ENCODE data around the gene DAAM1.

DAAM1 gene

GRCh38 chr14:59224341-59224740 lies 35.9 kb downstream of the DAAM1 start:
- H3K9me3 Mint-ChIP-seq: no peaks in the 10 kb centered on the region
- ATAC-seq (no peak), DNase-seq (ENCODE audit: low spot score in 2 of 2) (no peak)
- H3K36me3 Mint-ChIP-seq: no peaks in the 10 kb centered on the region
- no peak overlapping the region for H3K27ac Mint-ChIP-seq
- no peak overlapping the region for H3K4me3 Mint-ChIP-seq
- peaks cover 6% of the 10 kb centered on the region for H3K4me1 Mint-ChIP-seq

GRCh38 chr14:59225281-59225680 lies 36.8 kb downstream of the DAAM1 start:
- H3K36me3 Mint-ChIP-seq: no peaks in the 10 kb centered on the region
- H3K27ac Mint-ChIP-seq: no peak overlapping the region
- DNase-seq (ENCODE audit: low spot score in 2 of 2): no peak
- peaks cover 12% of the 10 kb centered on the region for H3K4me1 Mint-ChIP-seq
- ATAC-seq: no peak
- no peaks in the 10 kb centered on the region for H3K9me3 Mint-ChIP-seq
- no peak overlapping the region for H3K4me3 Mint-ChIP-seq

DNA sequence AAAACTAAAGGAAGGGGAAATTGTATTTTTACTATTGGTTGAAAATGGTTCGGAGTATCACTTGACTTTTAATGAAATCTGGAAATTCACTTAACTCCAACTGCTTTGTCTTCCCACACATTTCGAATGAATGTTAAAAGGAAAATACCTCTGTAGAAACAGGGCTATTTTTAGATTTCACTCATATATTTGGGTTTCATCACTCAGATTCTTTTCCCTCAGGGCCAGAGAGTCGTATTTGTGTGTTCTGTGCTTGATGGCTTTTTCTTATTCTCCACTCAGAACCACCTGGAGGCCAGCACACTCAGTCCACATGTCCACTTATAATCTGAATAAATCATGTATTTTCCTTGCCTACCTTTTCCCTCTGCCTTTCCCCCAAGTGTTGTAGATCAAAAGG lies 40.0 kb downstream of the DAAM1 start:
- Mint-ChIP-seq H3K9me3 (no peaks in the 10 kb centered on the region), H3K27ac (no peak overlapping the region), H3K4me1 (peaks cover 12% of the 10 kb centered on the region), H3K36me3 (no peaks in the 10 kb centered on the region), H3K4me3 (no peak overlapping the region)
- ATAC-seq (no peak), DNase-seq (ENCODE audit: low spot score in 2 of 2) (no peak)

GRCh38 chr14:59229653-59230406 lies 41.4 kb downstream of the DAAM1 start:
- ATAC-seq (no peak), DNase-seq (ENCODE audit: low spot score in 2 of 2) (no peak)
- Mint-ChIP-seq H3K36me3 (no peaks in the 10 kb centered on the region), H3K27ac (no peak overlapping the region), H3K4me1 (peaks cover 15% of the 10 kb centered on the region), H3K4me3 (no peak overlapping the region), H3K9me3 (no peaks in the 10 kb centered on the region)

- ATAC-seq: no peak
- no peak overlapping the region for H3K4me3 Mint-ChIP-seq
- no peak for DNase-seq (ENCODE audit: low spot score in 2 of 2)
- no peaks in the 10 kb centered on the region for H3K36me3 Mint-ChIP-seq
- peaks cover 13% of the 10 kb centered on the region for H3K4me1 Mint-ChIP-seq
- H3K9me3 Mint-ChIP-seq: no peaks in the 10 kb centered on the region
- no peak overlapping the region for H3K27ac Mint-ChIP-seq
Measured at GRCh38 chr14:59236195-59236594, 47.7 kb downstream of the DAAM1 start.

DNA sequence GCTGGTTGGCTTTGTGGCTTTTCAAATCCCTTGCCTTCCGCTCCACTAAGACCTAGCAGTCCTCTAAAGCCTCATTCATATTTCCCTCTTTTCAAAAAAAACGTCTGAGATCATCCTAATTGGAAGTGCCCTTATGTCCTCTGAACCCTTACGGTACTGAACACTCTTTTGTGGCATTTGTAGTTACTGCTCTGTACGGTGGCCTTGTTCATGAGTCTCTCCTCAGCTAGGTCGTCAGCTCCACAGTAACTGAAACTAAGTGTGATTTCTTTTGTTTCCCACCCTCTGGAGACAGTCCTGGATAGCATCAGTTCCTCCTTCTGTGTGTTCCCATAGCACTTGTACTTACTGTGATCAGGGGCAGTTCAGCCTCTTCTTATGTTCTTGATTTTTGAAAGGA lies 49.7 kb downstream of the DAAM1 start:
- H3K36me3 Mint-ChIP-seq: no peaks in the 10 kb centered on the region
- H3K4me1 Mint-ChIP-seq: peaks cover 13% of the 10 kb centered on the region
- no peaks in the 10 kb centered on the region for H3K9me3 Mint-ChIP-seq
- ATAC-seq: no peak
- H3K27ac Mint-ChIP-seq: no peak overlapping the region
- no peak overlapping the region for H3K4me3 Mint-ChIP-seq
- DNase-seq (ENCODE audit: low spot score in 2 of 2): no peak

GRCh38 chr14:59239022-59239421 lies 50.6 kb downstream of the DAAM1 start:
- Mint-ChIP-seq H3K27ac (no peak overlapping the region), H3K36me3 (no peaks in the 10 kb centered on the region), H3K4me1 (peaks cover 13% of the 10 kb centered on the region), H3K9me3 (no peaks in the 10 kb centered on the region), H3K4me3 (no peak overlapping the region)
- ATAC-seq: no peak
- DNase-seq (ENCODE audit: low spot score in 2 of 2): no peak

DNA sequence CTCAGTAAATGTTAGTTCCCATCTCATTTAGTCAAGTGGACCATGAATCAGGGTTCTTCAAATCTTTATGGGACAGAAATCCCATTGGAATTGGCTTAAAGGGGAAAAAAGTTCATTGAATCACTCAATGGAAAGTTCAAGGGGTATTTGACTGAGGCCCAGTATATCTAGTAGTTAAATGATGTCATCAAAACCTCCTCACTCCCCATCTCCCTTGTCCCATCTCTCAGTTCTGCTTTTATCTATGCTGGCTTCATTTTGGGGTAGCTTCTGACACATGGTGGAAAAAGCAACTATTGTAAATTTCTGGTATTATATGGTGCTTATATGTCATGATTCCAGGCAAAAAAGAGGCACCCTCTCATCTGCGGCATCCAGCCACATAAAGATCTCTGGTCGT lies 51.9 kb downstream of the DAAM1 start:
- no peak for DNase-seq (ENCODE audit: low spot score in 2 of 2)
- H3K36me3 Mint-ChIP-seq: no peaks in the 10 kb centered on the region
- H3K9me3 Mint-ChIP-seq: no peaks in the 10 kb centered on the region
- H3K4me3 Mint-ChIP-seq: no peak overlapping the region
- peaks cover 18% of the 10 kb centered on the region for H3K4me1 Mint-ChIP-seq
- no peak for ATAC-seq
- H3K27ac Mint-ChIP-seq: no peak overlapping the region

DNA sequence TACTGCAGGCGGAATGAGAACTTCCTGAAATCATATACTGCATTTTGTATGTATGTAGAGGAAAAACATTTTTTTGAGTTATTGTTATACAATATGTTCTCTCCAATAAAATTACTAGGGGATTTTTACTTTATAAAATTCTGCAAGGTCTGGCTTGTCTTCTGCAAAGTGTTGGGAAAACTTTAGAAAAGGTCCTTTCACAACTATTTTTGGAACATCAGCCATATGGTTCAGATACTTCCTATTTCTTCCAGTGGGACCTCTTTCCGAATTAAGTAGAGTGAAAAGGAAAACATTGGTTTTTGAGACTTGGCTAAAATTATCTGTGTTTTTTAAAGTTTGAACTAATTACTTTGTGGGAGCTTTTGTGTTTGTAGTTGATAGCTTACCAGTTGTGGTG lies 52.7 kb downstream of the DAAM1 start:
- Mint-ChIP-seq H3K9me3 (no peaks in the 10 kb centered on the region), H3K4me3 (no peak overlapping the region), H3K27ac (no peak overlapping the region), H3K4me1 (peaks cover 21% of the 10 kb centered on the region), H3K36me3 (no peaks in the 10 kb centered on the region)
- DNase-seq (ENCODE audit: low spot score in 2 of 2) (no peak), ATAC-seq (no peak)

- DNase-seq (ENCODE audit: low spot score in 2 of 2) (no peak), ATAC-seq (no peak)
- Mint-ChIP-seq H3K4me1 (peaks cover 24% of the 10 kb centered on the region), H3K9me3 (no peaks in the 10 kb centered on the region), H3K4me3 (no peak overlapping the region), H3K36me3 (no peaks in the 10 kb centered on the region), H3K27ac (no peak overlapping the region)
Measured at GRCh38 chr14:59243174-59243573, 54.7 kb downstream of the DAAM1 start.

GRCh38 chr14:59244581-59244980 lies 56.1 kb downstream of the DAAM1 start:
- Mint-ChIP-seq H3K9me3 (no peaks in the 10 kb centered on the region), H3K4me3 (no peak overlapping the region), H3K27ac (no peak overlapping the region), H3K4me1 (peaks cover 24% of the 10 kb centered on the region), H3K36me3 (no peaks in the 10 kb centered on the region)
- ATAC-seq: no peak
- no peak for DNase-seq (ENCODE audit: low spot score in 2 of 2)

- no peaks in the 10 kb centered on the region for H3K36me3 Mint-ChIP-seq
- no peak overlapping the region for H3K27ac Mint-ChIP-seq
- no peak for ATAC-seq
- no peak for DNase-seq (ENCODE audit: low spot score in 2 of 2)
- no peaks in the 10 kb centered on the region for H3K9me3 Mint-ChIP-seq
- H3K4me3 Mint-ChIP-seq: no peak overlapping the region
- H3K4me1 Mint-ChIP-seq: peaks cover 24% of the 10 kb centered on the region
Measured at GRCh38 chr14:59245809-59246295, 57.4 kb downstream of the DAAM1 start.

- DNase-seq (ENCODE audit: low spot score in 2 of 2) (no peak), ATAC-seq (no peak)
- Mint-ChIP-seq H3K4me3 (no peak overlapping the region), H3K9me3 (no peaks in the 10 kb centered on the region), H3K27ac (no peak overlapping the region), H3K36me3 (no peaks in the 10 kb centered on the region), H3K4me1 (peaks cover 24% of the 10 kb centered on the region)
Measured at GRCh38 chr14:59246566-59246965, 58.1 kb downstream of the DAAM1 start.

- DNase-seq (ENCODE audit: low spot score in 2 of 2) (no peak), ATAC-seq (no peak)
- no peaks in the 10 kb centered on the region for H3K36me3 Mint-ChIP-seq
- peaks cover 24% of the 10 kb centered on the region for H3K4me1 Mint-ChIP-seq
- no peak overlapping the region for H3K4me3 Mint-ChIP-seq
- no peak overlapping the region for H3K27ac Mint-ChIP-seq
- H3K9me3 Mint-ChIP-seq: no peaks in the 10 kb centered on the region
Measured at GRCh38 chr14:59247801-59248584, 59.5 kb downstream of the DAAM1 start.

DNA sequence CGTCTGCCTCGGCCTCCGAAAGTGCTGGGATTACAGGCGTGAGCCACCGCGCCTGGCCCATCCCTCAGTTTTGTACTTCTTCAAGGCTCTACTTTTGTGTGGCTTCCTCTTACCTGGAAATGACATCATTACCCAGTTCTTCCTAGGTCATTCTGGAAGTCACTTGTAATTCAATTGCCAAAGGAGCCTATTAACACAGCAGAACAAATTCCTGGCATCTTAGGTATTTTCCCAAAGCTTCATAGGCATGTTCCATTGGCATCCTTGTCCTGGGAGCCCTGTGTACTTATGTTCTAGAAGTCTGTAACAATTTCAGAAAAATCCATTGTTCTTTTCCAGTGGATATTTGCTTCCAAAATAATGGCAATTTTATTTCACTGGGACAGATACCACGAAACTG lies 60.6 kb downstream of the DAAM1 start:
- Mint-ChIP-seq H3K4me1 (peaks cover 24% of the 10 kb centered on the region), H3K27ac (no peak overlapping the region), H3K36me3 (no peaks in the 10 kb centered on the region), H3K9me3 (no peaks in the 10 kb centered on the region), H3K4me3 (no peak overlapping the region)
- ATAC-seq (no peak), DNase-seq (ENCODE audit: low spot score in 2 of 2) (no peak)
